Posterior cingulate gyrus (tissue), 11 donors: ENCODE measurements around the gene MGAT4B.
"Not testable (repeated sequence)": the region's sequence is repeated elsewhere in the genome, so short reads cannot be mapped to it uniquely, and the experiment has no call there.

Source experiments
- DNase-seq, 10 donors: peaks; one replicate each; pipeline versions ENCODE4 v3.0.0 to v3.0.0-alpha.2; 2020 to 2021; ENCODE audit warnings: mixed read lengths in 3 of 10
- intact Hi-C: fragments of 100-400 bp; cut with DNase I; formaldehyde crosslinking; loops from one replicate; pipeline ENCODE4 v1.15.1; 2023

MGAT4B gene

DNA sequence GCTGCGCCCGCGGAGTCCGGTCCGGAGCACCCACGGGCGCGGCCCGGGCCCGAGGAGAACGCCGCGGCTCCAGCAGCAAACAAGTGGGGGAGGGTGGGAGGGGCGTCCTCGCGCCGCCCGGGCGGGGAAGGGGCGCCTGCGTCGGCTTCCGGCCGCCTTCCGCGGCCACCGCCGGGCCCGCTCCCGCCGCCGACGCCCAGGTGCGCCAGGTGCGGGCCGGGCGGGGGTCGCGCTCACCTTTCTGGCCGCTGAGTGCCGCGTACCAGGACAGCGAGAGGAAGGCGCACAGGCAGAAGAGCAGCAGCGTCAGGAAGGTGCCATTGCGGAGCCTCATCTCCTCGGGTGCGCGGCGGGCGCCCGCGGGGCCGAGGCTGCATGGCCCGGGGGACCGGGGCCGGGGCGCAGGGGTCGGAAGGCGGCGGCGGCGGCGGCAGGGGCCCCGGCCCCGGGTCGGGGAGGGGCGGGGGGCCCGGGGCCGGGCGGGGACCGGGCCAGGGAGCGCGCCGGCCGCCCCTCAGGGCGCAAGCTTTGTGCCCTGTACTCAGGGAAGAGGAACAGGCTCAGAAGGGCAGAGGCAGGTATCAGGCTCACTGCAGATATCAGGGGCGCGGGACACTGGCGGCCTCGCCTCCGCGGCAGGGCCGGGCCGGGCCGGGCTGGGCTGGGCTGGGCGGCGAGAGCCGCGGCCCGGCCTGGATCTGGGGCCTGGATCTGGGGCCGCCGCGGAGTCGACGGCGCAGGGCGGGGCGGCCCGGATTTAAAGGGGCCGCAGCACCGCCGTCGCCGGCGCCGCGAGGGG is at the start of gene MGAT4B:
TSS of gene MGAT4B (minus strand) at position 617 of the 799 bp plus-strand sequence. CDS start at position 334, 283 bp downstream.
- intact Hi-C loops, result loop anchor here (2.0 to 10.0 kb wide), 4 partner anchors 14 to 288 kb away; partner anchors contain the start of genes MRNIP and SQSTM1
- peak in 9 of 10 donors; percentile 58 to 96 (median 70) for DNase-seq

DNA sequence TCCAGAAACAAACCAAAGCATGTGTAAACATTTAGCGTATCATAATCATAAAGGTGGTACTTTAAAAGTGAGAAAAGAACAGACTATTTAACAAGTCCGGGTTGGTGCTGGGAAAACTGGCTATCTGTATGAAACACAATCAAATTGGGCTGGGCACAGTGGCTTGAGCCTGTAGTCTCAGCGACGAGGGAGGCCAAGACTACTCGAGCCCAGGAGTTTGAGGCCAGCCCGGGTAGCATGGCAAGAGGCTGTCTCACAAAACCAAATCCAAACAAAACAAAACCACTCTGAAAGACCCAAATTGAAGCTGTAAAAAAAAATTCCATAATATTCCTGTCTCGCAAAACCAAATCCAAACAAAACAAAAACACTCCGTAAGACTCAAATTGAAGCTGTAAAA is 47.7 kb upstream of the MGAT4B start:
- intact Hi-C loops, result no loop called here
- DNase-seq, result peak in 2 of 10 donors; percentile 8 to 52

- peak in 2 of 10 donors; percentile 15 for DNase-seq
- intact Hi-C loops, result no loop called here
These were observed 46.4 kb upstream of the MGAT4B start for GRCh38 chr5:179852993-179853547.

- peak in 1 of 10 donors; percentile 55 for DNase-seq
- intact Hi-C loops, result no loop called here
These were observed 35.0 kb upstream of the MGAT4B start for GRCh38 chr5:179841621-179842020.

DNA sequence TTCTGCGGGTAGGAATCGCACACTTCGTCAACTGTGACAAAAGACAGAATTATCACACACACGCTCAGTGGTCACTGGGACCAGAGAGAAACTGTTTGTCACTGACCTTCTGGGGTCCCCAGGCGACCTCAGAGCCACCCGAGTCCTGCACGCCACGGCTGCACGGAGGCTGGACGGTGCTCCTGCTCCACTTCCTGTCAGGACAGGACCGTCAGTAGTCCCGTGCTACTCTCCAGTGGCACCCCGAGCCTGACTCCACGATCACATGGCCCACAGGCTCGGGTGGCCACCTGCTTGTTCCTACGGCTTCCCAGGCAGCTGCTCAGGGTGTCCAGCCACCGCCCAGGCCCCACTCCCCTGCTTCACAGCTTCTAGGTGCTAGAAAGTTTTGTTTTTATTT is 34.1 kb upstream of the MGAT4B start:
- DNase-seq, result peak in 1 of 10 donors; percentile 73
- intact Hi-C loops, result no loop called here

DNA sequence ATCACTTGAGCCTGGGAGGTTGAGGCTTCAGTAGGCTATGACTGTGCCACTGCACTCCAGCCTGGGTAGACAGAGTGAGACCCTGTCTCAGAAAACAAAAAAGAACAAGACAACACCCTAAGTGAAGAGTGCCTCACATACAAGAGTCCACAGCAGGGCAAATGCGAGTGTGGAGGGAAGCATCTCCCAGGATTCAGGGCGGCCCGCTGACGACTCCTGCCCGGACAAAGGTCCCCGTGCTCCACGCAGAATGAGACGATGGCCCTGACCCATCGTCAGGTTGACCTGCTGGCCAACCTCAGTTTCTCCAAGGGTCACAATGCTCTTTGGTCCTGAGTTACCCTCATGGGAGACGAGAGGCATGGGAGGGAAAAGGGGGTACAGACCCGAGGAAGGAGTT is 33.7 kb upstream of the MGAT4B start:
- DNase-seq, result peak in 1 of 10 donors; percentile 69
- intact Hi-C loops, result no loop called here

GRCh38 chr5:179839328-179840256 is 32.9 kb upstream of the MGAT4B start:
- peak in 1 of 10 donors; percentile 77 for DNase-seq
- intact Hi-C loops, result no loop called here

DNA sequence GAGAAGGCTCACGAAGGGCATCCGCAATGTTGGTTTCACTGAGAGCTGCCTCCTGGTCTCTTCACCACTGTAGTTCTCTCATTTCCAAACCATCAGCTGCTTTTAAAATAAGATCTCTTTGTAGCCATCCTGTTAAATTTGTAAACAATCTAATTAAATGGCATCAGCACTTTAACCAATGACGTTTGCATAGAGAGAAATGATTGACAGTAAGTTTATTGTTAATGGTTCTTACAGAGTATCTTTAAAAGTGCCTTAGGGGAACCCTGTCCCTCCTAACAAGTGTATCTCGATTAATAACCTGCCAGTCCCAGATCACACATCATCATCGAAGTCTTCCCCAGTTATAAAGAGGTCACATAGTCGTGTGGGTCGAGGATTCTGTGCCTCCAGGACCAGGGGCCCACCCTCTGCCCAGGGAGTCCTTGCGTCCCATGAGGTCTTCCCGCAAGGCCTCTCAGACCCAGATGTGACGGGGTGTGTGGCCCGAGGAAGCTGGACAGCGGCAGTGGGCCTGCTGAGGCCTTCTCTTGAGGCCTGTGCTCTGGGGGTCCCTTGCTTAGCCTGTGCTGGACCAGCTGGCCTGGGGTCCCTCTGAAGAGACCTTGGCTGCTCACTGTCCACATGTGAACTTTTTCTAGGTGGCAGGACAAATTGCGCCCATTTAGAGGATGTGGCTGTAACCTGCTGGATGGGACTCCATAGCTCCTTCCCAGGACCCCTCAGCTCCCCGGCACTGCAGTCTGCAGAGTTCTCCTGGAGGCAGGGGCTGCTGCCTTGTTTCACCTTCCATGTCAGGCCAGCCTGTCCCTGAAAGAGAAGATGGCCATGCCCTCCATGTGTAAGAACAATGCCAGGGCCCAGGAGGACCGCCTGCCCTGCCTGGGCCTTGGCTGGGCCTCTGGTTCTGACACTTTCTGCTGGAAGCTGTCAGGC is 30.7 kb upstream of the MGAT4B start:
- peak in 2 of 10 donors; percentile 51 to 84 for DNase-seq
- intact Hi-C loops, result no loop called here

- intact Hi-C loops, result no loop called here
- no peak for DNase-seq
These were observed 29.8 kb upstream of the MGAT4B start for GRCh38 chr5:179836225-179837019.

GRCh38 chr5:179834871-179835270 is 28.2 kb upstream of the MGAT4B start:
- intact Hi-C loops, result not testable (repeated sequence)
- peak in 1 of 10 donors; percentile 39 for DNase-seq

GRCh38 chr5:179834120-179834519 is 27.5 kb upstream of the MGAT4B start:
- DNase-seq, result peak in 1 of 10 donors; percentile 44
- intact Hi-C loops, result no loop called here

GRCh38 chr5:179833709-179834070 is 27.0 kb upstream of the MGAT4B start:
- intact Hi-C loops, result no loop called here
- no peak for DNase-seq

GRCh38 chr5:179833056-179833708 is 26.5 kb upstream of the MGAT4B start:
- no peak for DNase-seq
- intact Hi-C loops, result no loop called here

DNA sequence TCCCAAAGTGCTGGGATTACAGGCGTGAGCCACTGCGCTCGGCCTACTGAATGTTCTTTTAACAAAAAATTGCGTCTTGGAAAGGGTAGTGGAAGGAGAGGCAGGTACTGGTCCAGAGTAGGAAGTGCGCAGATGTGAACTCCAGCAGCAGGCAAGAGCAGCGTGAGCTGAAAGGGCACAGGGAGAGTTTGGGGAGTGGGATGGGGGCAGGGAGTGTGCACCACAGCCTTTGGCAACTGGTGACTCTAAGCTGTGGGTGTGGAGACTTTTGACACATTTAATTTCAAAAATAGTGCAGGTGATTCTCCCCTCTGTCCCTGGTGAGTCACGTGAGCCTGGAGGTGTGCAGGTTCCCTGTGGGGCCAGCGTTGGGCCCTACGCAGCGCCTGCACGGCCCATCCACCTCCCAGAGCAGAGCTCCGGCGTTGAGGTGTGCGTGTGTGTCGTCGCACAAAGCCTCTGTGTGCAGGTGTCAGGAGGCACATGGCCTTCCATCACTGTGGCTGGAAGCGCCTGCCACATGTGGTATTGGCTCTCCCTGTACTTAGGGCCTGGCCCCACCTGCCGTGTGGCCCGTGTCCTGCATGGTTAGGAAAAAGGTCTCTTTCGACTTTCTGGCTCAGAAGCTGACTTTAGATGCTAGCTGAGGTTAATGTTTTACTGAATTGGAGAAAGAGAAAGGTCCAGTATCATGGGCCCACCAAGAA is 25.5 kb upstream of the MGAT4B start:
- DNase-seq, result peak in 1 of 10 donors; percentile 35
- intact Hi-C loops, result no loop called here

GRCh38 chr5:179830818-179831468 is 24.3 kb upstream of the MGAT4B start:
- DNase-seq, result no peak
- intact Hi-C loops, result no loop called here

- no peak for DNase-seq
- intact Hi-C loops, result no loop called here
These were observed 23.2 kb upstream of the MGAT4B start for GRCh38 chr5:179829732-179830435.
